GM18858 (cell line): ENCODE results near the gene WNT9B.

Experiments
- ATAC-seq: cut with Tn5 transposase; IDR thresholded peaks from one replicate; pipeline ENCODE4 v1.9.1; 2021; ENCODE audit not compliant: unreplicated experiment

The WNT9B gene

DNA sequence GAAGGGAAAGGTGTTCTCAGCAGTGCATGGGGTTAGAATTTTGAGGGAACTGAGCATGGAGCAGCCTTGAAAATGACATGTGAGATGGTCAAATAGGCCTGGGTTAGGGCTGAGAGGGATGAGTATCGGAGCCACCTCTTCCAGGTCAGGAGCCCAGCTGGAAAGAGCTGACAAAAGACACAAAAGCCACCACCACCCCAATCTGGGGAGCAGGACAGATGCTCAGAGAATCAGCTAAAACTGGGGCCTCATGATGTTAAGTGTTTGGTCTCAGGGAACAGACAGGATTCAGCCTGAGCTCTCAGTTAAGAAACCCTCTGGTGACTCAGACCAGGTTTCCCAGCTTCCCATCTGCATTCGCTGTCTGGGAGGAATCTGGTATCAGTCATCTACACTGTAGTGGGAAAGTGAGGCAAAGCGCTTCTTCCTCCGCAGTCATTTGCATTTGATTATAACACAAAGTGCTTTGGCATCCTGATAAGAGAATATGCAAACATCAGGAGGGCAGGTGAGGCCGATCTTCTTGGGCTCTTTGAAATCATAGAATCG is 2.6 kb downstream of the WNT9B start:
- ATAC-seq: no peak

DNA sequence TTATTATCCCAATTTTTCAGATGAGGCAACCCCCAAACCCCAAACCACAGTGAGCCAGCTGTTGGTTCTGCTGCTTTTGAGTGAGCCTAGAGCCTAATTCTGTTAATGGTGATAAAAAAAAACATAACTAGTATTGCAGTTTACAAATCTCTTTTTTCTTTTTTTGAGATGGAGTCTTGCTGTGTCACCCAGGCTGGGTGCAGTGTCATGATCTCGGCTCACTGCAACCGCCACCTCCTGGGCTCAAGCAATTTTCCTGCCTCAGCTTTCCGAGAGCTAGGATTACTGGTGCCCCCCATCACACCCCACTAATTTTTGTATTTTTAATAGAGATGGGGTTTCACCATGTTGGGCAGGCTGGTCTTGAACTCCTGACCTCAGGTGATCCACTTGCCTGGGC is 3.1 kb downstream of the WNT9B start:
- no peak for ATAC-seq

DNA sequence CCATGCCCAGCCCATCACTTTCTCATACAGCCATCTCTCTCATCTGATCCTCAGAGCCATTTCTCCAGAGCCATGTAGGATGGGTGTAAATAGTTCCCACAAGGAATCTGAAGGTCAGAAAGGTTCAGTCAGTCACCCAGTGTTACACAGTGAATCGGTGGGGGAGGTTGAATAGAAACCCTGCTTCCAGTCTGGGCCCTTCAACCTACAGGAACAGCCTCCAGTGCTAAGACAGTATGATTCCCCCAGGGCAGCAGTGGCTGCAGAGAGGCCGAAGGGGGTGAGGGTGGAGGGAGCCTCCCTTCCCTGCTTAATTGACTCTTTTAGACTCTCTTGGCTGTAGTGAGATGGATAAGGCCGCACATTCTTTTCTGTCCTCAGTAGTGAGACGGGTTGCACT is 3.6 kb downstream of the WNT9B start:
- no peak for ATAC-seq

DNA sequence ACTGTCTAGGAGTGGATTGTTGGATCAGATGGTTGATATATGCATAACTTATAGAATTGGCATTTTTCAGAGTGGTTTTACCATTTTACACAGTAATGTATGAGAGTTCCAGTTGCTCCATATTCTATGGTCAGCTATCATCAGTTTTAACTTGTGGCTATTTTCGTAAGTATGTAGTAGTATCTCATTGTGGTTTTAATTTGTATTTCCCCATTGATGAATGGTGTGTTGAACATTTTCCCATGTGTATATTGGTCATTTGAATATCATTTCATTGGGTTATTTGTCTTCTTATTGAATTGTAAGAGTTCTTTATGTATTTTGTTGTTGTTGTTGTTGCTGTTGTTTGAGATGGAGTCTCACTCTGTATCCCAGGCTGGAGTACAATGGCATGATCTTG is 6.2 kb downstream of the WNT9B start:
- ATAC-seq: no peak

DNA sequence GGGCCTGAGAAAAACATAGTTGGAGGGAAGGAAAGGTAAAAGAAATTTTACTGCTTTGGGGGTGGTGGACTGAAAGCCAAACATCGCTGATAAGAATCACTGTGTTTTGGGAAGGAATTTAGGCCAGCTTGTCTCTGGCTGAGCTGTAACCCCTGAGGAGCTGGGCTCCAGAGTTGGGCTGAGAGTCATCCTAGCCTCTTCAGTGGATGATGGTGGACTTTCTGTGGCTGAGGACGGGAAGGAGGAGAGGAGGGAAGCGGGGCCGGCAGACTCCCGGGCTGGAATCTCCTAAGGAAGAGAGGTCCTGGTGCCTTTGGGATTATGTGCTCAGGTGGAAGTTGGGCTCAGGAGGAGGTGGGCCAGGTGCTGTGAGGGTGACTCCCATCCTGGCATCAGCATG is 8.6 kb downstream of the WNT9B start:
- no peak for ATAC-seq

DNA sequence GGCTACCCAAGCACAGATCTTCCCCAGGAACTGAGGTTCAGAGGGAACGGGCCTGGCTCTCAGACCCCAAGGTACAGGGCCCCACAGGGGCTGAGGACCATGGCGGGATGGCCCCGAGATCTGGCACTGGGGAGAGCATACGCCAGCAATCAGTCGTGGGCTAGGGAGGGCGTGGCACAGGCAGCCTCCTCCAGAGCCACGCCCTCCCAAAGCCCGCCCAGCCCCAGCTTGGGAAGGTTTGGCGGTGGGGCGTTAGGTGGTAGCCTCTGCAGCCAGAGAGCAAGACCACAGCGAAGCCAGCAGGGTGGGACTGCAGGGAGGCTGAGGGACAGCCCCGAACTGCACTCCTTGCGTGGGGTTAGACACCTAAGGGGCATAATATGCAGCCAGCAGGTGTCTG is 11.6 kb downstream of the WNT9B start:
- no peak for ATAC-seq

DNA sequence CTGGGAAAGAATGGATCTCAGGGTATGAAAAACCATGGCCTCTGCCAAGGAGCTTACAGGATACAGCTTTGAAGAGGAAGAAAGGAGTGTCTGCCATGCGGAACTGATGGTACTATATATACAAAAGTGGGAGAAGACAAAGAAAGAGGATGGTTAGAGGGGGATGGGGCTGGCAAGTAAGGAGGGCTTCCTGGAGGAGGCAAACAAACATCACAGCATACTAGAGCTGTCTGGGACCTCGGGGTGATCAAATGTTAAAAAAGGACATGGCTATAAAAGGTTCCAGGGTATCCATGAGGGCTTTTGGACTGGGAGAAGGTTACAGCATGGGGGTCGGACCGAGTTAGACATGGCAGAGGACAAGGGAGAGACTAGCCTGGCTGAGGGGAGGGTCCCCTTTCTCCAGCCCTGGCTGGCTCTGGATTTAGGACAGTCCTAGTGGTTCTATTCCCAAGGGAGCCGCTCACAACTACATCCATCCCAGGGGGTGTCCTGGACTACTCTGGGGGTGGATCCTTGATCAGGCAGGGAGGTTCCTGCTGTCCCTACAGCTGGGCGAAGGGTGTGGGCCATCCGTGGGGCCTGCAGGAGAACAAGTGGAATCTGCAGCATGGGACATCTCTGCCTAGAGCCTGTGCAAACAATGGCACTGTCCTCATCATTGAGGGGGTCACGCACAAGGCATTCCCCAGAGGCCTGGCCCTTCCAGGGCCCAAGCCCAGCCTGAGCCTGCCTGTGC is 12.2 kb downstream of the WNT9B start:
- no peak for ATAC-seq

DNA sequence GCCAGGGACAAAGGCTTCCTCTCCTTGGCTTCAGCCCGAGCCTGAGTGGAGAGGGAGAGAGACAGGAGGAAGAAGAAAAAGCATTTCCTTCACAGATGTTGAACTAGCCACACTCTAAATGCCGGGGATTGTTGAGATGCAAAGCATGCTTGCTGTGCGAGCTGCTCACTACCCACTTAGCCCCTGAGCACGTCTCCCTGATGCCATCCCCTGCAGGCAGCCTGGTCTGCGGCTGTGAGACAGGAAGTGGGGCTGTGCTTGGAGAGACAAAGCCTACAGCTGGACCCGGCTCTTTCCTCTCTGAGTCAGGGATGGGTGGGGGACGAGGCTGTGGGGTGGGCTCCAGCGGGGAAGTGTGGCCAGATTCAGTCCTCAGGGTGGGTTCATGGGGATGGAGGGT is 13.7 kb downstream of the WNT9B start:
- no peak for ATAC-seq

DNA sequence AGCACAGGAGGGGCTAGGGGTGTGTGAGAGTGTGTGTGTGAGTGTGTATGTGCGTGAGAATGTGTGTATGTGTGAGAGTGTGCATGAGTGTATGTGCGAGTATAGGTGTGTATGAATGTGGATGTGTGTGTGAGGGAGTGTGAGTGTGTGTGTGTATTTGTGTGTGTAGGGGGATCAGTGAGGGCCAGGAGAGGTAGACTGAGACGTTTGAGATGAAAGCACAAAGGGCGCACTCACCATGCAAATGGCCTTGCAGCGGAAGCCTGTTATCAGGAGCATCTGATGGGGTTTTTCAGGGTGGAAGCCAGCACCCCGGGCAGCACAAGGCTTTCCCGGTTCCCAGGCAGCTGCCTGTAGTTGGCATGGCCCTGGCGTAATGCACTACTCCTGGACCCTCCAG is 14.9 kb downstream of the WNT9B start:
- ATAC-seq: no peak

DNA sequence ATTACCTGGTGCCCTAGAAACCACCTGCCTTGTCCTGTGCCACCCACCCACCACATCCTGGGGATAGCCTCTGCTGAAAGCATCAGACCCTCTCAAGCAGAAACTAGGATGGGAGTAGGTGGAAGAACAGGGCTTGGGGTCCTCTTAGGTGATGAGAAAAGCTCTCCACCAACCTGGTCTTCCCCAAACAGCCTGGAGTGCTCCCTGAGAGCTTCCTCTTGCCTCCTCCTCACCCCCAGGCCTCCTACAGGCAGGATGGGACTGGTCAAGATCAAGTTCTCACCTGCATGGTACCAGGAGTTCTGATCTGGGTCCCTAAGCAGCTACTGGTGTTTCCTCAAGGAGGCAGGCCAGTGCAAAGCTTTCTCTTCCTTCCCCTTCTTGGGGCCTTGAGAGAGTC is 15.4 kb downstream of the WNT9B start:
- no peak for ATAC-seq

DNA sequence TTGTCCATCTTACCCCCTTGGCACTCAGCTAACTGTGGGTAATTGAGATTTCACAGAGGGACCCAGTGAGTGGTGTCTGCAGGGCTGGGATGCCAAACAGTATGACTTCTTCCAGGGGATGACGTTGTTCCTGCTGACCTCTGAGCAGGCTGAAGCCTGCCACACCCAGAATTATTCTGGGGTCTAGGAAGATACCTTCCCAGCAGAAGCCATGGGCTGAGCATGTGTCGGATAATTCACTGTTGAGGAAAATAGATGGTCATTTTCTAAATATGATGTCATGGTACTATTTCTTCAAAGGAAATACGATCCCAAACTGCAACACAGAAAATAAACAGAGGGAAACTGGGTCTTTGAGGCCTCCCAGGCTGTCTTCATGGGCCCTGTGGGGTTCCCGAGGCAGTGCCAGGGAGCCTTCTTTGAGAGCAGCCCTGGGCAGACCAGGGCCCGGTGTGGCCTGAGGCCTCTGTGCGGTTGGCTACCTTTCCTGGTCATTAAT is 17.4 kb downstream of the WNT9B start:
- ATAC-seq: no peak

DNA sequence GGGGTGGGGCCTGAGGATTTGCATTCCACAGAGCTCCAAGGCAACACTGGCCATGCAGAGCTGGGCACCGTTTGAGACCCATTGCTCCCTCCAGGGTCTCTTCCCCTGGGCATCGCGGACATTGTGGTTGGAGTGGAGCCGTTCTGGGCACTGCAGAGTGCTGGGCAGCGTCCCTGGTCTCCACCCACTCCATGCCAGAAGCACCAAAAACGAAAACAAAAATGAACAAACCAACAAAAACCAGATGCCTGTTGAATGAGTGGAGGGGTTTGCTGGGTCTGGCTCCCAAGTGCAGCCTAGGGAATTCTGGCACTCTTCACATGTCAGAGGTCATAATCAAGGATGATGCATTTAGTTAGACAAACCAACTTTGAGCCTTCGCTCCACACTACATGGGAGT is 17.9 kb downstream of the WNT9B start:
- no peak for ATAC-seq

DNA sequence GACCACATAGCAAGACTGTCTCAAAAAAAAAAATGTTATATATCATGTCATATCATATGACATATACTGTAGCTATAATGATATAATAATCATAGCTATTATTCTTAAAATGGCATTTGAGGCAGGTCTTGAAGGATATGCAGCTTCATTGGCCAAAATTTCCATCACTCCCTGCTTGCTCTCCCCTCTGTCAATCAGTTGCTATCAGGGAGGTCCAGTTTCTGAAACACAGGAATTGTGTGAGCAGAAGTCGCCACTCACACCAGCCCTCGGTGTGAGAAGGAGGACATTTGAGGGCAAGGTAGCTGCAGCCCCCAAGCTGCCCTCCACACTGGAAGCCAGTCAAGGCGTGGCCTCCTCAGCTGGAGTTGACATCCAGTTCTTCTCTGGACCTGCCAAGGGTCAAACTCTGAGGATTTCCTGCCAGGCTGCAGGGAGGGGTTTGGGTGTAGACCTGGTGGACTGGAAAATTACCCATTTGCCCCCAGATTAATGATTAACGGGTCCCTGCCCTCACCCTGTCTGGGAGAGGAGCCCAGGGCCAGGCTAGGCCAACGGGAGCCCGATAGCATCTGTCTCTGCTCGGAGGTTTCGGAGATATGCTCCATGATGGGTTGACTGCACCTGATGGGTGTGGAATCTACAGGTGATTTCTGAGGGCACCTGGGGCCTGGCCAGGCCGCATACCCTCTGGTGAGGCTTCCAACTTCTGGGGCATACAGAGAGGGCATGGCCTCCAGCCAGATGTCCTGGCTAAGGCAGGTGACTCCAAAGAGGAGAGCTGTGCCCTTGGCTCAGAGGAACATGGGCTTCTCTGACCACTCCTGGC is 18.8 kb downstream of the WNT9B start:
- no peak for ATAC-seq

DNA sequence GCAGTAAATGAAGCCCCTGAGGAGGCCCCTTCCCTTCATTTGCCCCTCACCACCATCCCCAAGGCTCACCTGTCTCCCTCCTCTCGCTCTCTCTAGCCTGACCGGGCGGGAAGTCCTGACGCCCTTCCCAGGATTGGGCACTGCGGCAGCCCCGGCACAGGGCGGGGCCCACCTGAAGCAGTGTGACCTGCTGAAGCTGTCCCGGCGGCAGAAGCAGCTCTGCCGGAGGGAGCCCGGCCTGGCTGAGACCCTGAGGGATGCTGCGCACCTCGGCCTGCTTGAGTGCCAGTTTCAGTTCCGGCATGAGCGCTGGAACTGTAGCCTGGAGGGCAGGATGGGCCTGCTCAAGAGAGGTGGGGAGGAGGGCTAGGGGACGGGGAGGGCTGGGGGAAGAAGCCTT is 21.0 kb downstream of the WNT9B start:
- no peak for ATAC-seq

DNA sequence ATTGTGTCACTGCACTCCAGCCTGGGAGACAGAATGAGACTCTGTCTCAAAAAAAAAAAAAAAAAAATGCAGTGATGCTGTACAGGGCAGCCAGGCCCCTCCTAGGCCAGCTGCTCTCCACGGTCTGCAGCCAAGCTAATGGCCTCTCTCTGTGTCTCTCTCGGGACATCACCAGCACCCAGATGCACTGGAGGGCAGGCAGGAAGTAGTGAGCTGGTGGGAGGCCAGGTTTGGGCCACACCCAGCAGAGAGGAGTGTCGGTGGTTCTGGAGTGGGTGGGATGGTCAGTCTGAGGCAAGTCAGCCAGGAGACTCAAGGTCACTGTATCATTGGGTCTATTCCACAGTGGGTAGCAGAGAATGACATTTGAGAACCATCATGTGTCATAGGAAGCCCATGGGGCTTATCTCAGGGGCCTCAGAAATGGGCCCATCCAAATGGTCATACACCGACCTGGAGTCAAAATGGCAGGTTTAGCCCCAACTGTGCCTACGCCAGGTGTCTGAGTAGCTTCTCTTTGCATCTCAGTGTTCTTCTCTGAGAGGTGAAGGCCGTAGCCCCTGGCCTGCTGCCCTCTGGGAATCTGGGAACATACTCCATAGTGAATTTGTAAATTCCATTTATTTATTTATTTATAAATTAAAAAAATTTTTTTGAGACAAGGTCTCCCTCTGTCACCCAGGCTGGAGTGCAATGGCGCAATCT is 22.7 kb downstream of the WNT9B start:
- no peak for ATAC-seq

DNA sequence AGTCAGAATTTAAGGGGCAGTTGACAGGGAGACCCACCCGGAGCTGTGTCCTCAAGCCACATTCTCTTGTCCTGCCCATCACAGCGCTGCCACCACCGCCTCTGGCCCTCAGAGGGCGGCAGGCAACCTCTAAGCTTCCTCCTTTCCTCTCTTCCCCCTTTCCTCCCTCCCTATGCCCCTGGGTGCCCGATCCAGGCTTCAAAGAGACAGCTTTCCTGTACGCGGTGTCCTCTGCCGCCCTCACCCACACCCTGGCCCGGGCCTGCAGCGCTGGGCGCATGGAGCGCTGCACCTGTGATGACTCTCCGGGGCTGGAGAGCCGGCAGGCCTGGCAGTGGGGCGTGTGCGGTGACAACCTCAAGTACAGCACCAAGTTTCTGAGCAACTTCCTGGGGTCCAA is 23.5 kb downstream of the WNT9B start:
- no peak for ATAC-seq

DNA sequence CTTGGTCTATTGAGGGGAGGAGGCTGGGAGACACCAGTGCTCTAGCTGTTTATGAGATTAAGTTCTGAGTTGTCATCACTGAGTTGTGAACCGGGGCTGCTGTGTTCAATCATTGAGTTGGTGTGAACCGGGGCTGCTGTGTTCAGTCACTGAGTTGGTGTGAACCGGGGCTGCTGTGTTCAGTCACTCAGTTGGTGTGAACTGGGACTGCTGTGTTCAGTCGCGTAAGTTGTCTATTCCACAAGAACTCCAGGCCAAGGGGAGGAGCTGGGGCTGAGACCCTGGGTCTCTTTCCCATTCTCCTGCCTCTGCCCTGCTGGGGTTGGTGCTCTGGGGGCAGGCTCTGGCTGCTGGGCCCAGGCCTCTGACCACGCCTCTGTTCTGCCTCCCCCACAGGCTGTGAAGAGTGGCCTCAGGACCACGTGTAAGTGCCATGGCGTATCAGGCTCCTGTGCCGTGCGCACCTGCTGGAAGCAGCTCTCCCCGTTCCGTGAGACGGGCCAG is 24.5 kb downstream of the WNT9B start:
- no peak for ATAC-seq

DNA sequence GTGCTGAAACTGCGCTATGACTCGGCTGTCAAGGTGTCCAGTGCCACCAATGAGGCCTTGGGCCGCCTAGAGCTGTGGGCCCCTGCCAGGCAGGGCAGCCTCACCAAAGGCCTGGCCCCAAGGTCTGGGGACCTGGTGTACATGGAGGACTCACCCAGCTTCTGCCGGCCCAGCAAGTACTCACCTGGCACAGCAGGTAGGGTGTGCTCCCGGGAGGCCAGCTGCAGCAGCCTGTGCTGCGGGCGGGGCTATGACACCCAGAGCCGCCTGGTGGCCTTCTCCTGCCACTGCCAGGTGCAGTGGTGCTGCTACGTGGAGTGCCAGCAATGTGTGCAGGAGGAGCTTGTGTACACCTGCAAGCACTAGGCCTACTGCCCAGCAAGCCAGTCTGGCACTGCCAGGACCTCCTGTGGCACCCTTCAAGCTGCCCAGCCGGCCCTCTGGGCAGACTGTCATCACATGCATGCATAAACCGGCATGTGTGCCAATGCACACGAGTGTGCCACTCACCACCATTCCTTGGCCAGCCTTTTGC is 25.0 kb downstream of the WNT9B start:
- no peak for ATAC-seq

DNA sequence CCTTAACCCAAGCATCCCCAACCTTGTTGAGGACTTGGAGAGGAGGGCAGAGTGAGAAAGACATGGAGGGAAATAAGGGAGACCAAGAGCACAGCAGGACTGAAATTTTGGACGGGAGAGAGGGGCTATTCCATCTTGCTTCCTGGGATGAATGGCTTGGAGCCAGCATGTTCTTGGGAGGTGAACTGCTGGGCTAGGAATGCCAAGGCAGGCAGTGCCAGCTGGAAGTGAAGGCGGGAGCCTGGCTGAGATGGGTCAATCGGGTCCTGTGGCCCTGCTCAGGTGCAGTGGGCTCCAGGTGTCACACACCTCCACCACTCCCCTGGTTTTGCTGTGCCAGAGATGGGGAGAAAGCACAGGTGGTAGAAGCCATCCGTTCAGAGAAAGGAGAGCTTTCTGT is 25.5 kb downstream of the WNT9B start:
- no peak for ATAC-seq

DNA sequence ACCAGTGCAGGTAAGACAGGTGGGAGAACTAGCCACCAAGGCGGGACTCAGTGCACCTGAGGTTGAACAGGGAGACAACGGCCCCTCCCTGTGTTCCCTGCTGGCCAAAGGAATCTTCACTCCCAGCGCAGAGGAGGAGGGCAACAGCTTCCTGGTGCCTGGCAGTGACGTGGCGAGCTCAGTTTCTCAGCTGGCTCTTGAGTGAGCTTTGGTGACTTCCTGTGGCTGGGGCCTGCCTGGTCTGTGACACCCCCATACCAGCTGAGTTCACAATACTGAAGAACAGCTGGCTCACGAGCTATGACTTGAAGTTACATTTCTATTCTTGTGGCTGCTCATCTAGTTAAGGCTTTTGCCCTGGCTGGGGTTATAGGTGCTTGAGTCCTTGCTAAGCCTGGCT is 26.1 kb downstream of the WNT9B start:
- ATAC-seq: no peak

DNA sequence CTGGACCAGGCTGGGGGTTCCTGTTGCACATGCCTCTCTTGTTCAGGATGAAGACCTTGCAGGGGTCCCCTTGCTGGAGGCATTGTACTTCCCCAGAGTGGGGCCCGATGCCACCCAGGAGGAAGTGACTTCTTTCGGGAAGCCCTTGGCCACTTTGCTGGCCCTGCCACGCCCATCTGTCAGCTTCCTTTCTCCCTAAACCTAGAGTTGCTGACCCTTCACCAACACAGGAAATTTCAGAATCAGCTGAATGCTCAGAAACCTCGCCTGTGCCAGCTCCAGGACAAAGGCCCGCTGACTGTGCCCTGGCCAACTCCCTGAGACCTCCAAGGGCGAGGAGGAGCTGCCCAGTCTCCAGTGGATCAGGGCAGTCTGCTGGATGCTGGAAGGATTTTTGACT is 26.7 kb downstream of the WNT9B start:
- no peak for ATAC-seq
